H9 (cell line): ENCODE data around the gene ATAD3C. TPM values are rescaled to one million over a fixed set of nuclear protein-coding genes. Genes with fewer than 3 reads are reported as not detected.
"Not testable (repeated sequence)": the region's sequence is repeated elsewhere in the genome, so short reads cannot be mapped to it uniquely, and the experiment has no call there.

Experiments used
- DNase-seq: peaks from one replicate; pipeline ENCODE4 v3.0.0-alpha.2; 2017
- H2AFZ ChIP-seq: one replicate; pipeline ENCODE4 v1.6.1; 2013; ENCODE audit warnings: mild to moderate bottlenecking, low read length, control low read depth, moderate library complexity
- H2AK5ac ChIP-seq: 2 replicates; pipeline ENCODE4 v1.6.1; 2013; ENCODE audit warnings: low read length, control low read depth, mixed read lengths; ENCODE audit not compliant: insufficient read length
- H2BK120ac ChIP-seq: one replicate; pipeline ENCODE4 v1.6.1; 2013; ENCODE audit warnings: low read depth, mild to moderate bottlenecking, low read length, control low read depth, inconsistent platforms; ENCODE audit not compliant: poor library complexity, severe bottlenecking
- H2BK12ac ChIP-seq: 2 replicates; pipeline ENCODE4 v1.6.1; 2013; ENCODE audit warnings: low read length, control low read depth, mixed read lengths, low read depth; ENCODE audit not compliant: insufficient read length
- H2BK15ac ChIP-seq: 2 replicates; pipeline ENCODE4 v1.6.1; 2013; ENCODE audit warnings: low read depth, low read length, control low read depth
- H2BK20ac ChIP-seq: one replicate; pipeline ENCODE4 v1.6.1; 2013; ENCODE audit warnings: low read depth, mild to moderate bottlenecking, low read length, control low read depth, inconsistent platforms; ENCODE audit not compliant: poor library complexity, severe bottlenecking
- H2BK5ac ChIP-seq: 2 replicates; pipeline ENCODE4 v1.6.1; 2013; ENCODE audit warnings: low read length, control low read depth, mixed read lengths; ENCODE audit not compliant: insufficient read length
- H3K14ac ChIP-seq: 2 replicates; pipeline ENCODE4 v1.6.1; 2013; ENCODE audit warnings: low read length, control low read depth; ENCODE audit not compliant: insufficient read depth
- H3K18ac ChIP-seq: 2 replicates; pipeline ENCODE4 v1.6.1; 2013; ENCODE audit warnings: low read depth, mild to moderate bottlenecking, mixed read lengths, low read length, control low read depth; ENCODE audit not compliant: insufficient read length
- H3K23ac ChIP-seq: 2 replicates; pipeline ENCODE4 v1.6.1; 2013; ENCODE audit warnings: low read length, control low read depth, mixed read lengths, low read depth; ENCODE audit not compliant: insufficient read length
- H3K23me2 ChIP-seq: 2 replicates; pipeline ENCODE4 v1.6.1; 2013; ENCODE audit warnings: low read depth, mild to moderate bottlenecking, mixed read lengths, low read length, control low read depth; ENCODE audit not compliant: insufficient read length, poor library complexity, severe bottlenecking
- H3K27ac ChIP-seq: 2 replicates; pipeline ENCODE4 v1.5.1; 2013; ENCODE audit warnings: low read length, control low read depth, mixed read lengths, low read depth; ENCODE audit not compliant: insufficient read length
- H3K27me3 ChIP-seq: 2 replicates; pipeline ENCODE4 v1.6.1; 2013; ENCODE audit warnings: low read length, control low read depth, inconsistent platforms; ENCODE audit not compliant: insufficient read depth
- H3K4ac ChIP-seq: 2 replicates; pipeline ENCODE4 v1.6.1; 2013; ENCODE audit warnings: low read depth, mild to moderate bottlenecking, control low read depth, inconsistent platforms, low read length, moderate library complexity
- H3K4me1 ChIP-seq: 2 replicates; pipeline ENCODE4 v1.6.1; 2013; ENCODE audit warnings: low read length, control low read depth, inconsistent platforms; ENCODE audit not compliant: insufficient read depth
- H3K4me2 ChIP-seq: 2 replicates; pipeline ENCODE4 v1.6.1; 2013; ENCODE audit warnings: low read length, control low read depth, mixed read lengths; ENCODE audit not compliant: insufficient read length, insufficient read depth
- H3K56ac ChIP-seq: 2 replicates; pipeline ENCODE4 v1.6.1; 2013; ENCODE audit warnings: low read depth, mild to moderate bottlenecking, mixed read lengths, low read length, control low read depth; ENCODE audit not compliant: insufficient read length
- H3K79me1 ChIP-seq: 2 replicates; pipeline ENCODE4 v1.6.1; 2013; ENCODE audit warnings: low read depth, mild to moderate bottlenecking, moderate library complexity, low read length, control low read depth, inconsistent platforms; ENCODE audit not compliant: insufficient read depth, poor library complexity, severe bottlenecking
- H3K79me2 ChIP-seq: 2 replicates; pipeline ENCODE4 v1.6.1; 2013; ENCODE audit warnings: low read length, control low read depth, inconsistent platforms; ENCODE audit not compliant: insufficient read depth
- H3K9ac ChIP-seq: 2 replicates; pipeline ENCODE4 v1.6.1; 2013; ENCODE audit warnings: low read length, control low read depth, mixed read lengths; ENCODE audit not compliant: insufficient read length; ENCODE audit errors: extremely low read depth
- H3K9me3 ChIP-seq: one replicate; pipeline ENCODE4 v1.6.1; 2013; ENCODE audit warnings: low read depth, low read length, inconsistent platforms; ENCODE audit not compliant: control insufficient read depth
- H3T11ph ChIP-seq: one replicate; pipeline ENCODE4 v1.6.1; 2013; ENCODE audit warnings: mild to moderate bottlenecking, low read length, control low read depth, inconsistent platforms
- H4K20me1 ChIP-seq: one replicate; pipeline ENCODE4 v1.6.1; 2013; ENCODE audit not compliant: control insufficient read depth, insufficient read length, insufficient read depth
- H4K5ac ChIP-seq: 2 replicates; pipeline ENCODE4 v1.6.1; 2013; ENCODE audit warnings: low read depth, mild to moderate bottlenecking, mixed read lengths, low read length, control low read depth; ENCODE audit not compliant: insufficient read length
- H4K8ac ChIP-seq: replicated peaks from 2 replicates; pipeline ENCODE4 v1.6.1; 2013; ENCODE audit warnings: low read length, control low read depth, mixed read lengths, low read depth; ENCODE audit not compliant: insufficient read length
- H4K91ac ChIP-seq: 2 replicates; pipeline ENCODE4 v1.6.1; 2013; ENCODE audit warnings: low read depth, mild to moderate bottlenecking, moderate library complexity, mixed read lengths, low read length, control low read depth; ENCODE audit not compliant: insufficient read length
- H3K27ac Mint-ChIP-seq, 3 experiments: 2 replicates in 2 of 3; 3 replicates in 1 of 3; pipeline ENCODE4 v1.8.0; 2020 to 2021; ENCODE audit warnings: mixed read lengths in 3 of 3, mild to moderate bottlenecking in 1 of 3, moderate library complexity in 1 of 3
- H3K27me3 Mint-ChIP-seq: 2 replicates; pipeline ENCODE4 v1.8.0; 2021; ENCODE audit warnings: low read depth, mild to moderate bottlenecking, moderate library complexity, mixed read lengths
- H3K36me3 Mint-ChIP-seq, 3 experiments: 2 replicates in 2 of 3; 3 replicates in 1 of 3; pipeline ENCODE4 v1.8.0; 2020 to 2021; ENCODE audit warnings: low read depth in 3 of 3, mixed read lengths in 3 of 3; ENCODE audit not compliant: insufficient read depth in 1 of 3
- H3K4me1 Mint-ChIP-seq, 2 experiments: 2 replicates each; pipeline ENCODE4 v1.8.0; 2020; ENCODE audit warnings: mixed read lengths in 2 of 2
- H3K4me3 Mint-ChIP-seq, 2 experiments: 2 replicates in 1 of 2; 3 replicates in 1 of 2; pipeline ENCODE4 v1.8.0; 2020 to 2021; ENCODE audit warnings: mild to moderate bottlenecking in 2 of 2, mixed read lengths in 2 of 2, moderate library complexity in 1 of 2
- H3K9me3 Mint-ChIP-seq, 2 experiments: 2 replicates in 1 of 2; 3 replicates in 1 of 2; pipeline ENCODE4 v1.8.0; 2020; ENCODE audit warnings: mild to moderate bottlenecking in 2 of 2, mixed read lengths in 2 of 2, moderate library complexity in 1 of 2
- CTCF ChIP-seq: fragments of 200-600 bp; sonication (generic); conservative IDR thresholded peaks from 3 replicates; pipeline ENCODE4 v1.8.0; 2021; ENCODE audit warnings: antibody characterized with exemption, mild to moderate bottlenecking
- WGBS: extraction: QIAGEN DNeasy Blood & Tissue Kit; methylation state at CpG from one replicate; pipeline ENCODE4 v1.1.7; 2013; ENCODE audit warnings: missing lambda C conversion rate, low lambda C conversion rate, mixed read lengths; ENCODE audit not compliant: insufficient read length; ENCODE audit errors: extremely low coverage; 5-methylcytosine and 5-hydroxymethylcytosine counted together
- total RNA-seq: library from RNA; stranded (reverse); gene quantifications from 2 replicates; pipeline ENCODE4 v1.2.1, GENCODE V29; 2021

The ATAD3C gene
- total RNA-seq, 1 experiment from 2014 or later: 7.7 TPM

GRCh38 chr1:1455366-1455884 is 5.9 kb downstream of the ATAD3C start:
- Mint-ChIP-seq H3K4me3 (no peak overlapping the region), H3K36me3 (no peaks in the 10 kb centered on the region), H3K4me1 (no peaks in the 10 kb centered on the region), H3K27ac (no peak overlapping the region), H3K27me3 (no peaks in the 10 kb centered on the region), H3K9me3 (no peaks in the 10 kb centered on the region)
- H3K4me1 ChIP-seq: no peaks in the 10 kb centered on the region
- no peak overlapping the region for H3K4me2 ChIP-seq
- H2BK20ac ChIP-seq: no peak overlapping the region
- H2BK120ac ChIP-seq: no peak overlapping the region
- no peak overlapping the region for H3K4ac ChIP-seq
- H4K91ac ChIP-seq: no peak overlapping the region
- H3K9me3 ChIP-seq: no peaks in the 10 kb centered on the region
- no peak overlapping the region for H2AK5ac ChIP-seq
- H4K5ac ChIP-seq: no peak overlapping the region
- no peak overlapping the region for H3K18ac ChIP-seq
- no peak overlapping the region for H2BK12ac ChIP-seq
- no peak overlapping the region for H3K56ac ChIP-seq
- no peak overlapping the region for H3K14ac ChIP-seq
- no peak overlapping the region for H4K8ac ChIP-seq
- WGBS: no CpG with 5 or more reads among the region's 30 CpGs
- no peak overlapping the region for H3K9ac ChIP-seq
- H2BK5ac ChIP-seq: no peak overlapping the region
- no peaks in the 10 kb centered on the region for H3K27me3 ChIP-seq
- no peaks in the 10 kb centered on the region for H4K20me1 ChIP-seq
- H3K79me2 ChIP-seq: no peaks in the 10 kb centered on the region
- TF ChIP-seq CTCF: no peak
- H3K27ac ChIP-seq: no peak overlapping the region
- no peak overlapping the region for H2AFZ ChIP-seq
- H3K23ac ChIP-seq: no peak overlapping the region
- no peak overlapping the region for H3T11ph ChIP-seq
- H2BK15ac ChIP-seq: no peak overlapping the region
- H3K23me2 ChIP-seq: no peaks in the 10 kb centered on the region
- no peaks in the 10 kb centered on the region for H3K79me1 ChIP-seq
- DNase-seq: no peak

DNA sequence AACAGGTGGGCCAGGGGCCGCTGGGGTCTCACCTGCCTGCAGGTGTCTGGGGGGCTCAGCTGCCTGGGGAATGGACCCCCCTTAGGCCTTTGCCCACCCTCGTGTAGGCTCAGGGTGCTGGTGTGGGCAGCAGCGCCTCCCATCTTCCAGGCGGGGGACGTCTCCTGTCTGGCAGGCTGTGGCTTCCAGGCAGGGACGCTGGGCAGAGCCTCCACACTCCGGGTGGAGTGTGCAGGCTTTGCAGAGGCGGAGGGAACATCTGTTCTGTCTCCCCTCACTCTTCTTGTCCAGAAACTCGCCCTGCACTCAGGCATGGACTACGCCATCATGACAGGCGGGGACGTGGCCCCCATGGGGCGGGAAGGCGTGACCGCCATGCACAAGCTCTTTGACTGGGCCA is 6.4 kb downstream of the ATAD3C start:
- H3K27ac ChIP-seq, H3K27me3 Mint-ChIP-seq, H2BK120ac ChIP-seq, DNase-seq, H3K23ac ChIP-seq, H4K91ac ChIP-seq, H3K79me1 ChIP-seq, H2BK12ac ChIP-seq, H3T11ph ChIP-seq, H3K4me1 ChIP-seq, H3K27me3 ChIP-seq, H3K14ac ChIP-seq, H2BK15ac ChIP-seq, H3K56ac ChIP-seq, H3K4ac ChIP-seq, H3K23me2 ChIP-seq, H2BK20ac ChIP-seq, H3K4me1 Mint-ChIP-seq, H3K4me2 ChIP-seq, H3K9me3 Mint-ChIP-seq, H2AFZ ChIP-seq, H2AK5ac ChIP-seq, H3K9me3 ChIP-seq, H3K36me3 Mint-ChIP-seq, H3K18ac ChIP-seq, H3K79me2 ChIP-seq, H3K27ac Mint-ChIP-seq, H4K20me1 ChIP-seq, H3K4me3 Mint-ChIP-seq, H4K8ac ChIP-seq, H3K9ac ChIP-seq, H2BK5ac ChIP-seq, H4K5ac ChIP-seq: not testable (repeated sequence)
- no CpG with 5 or more reads among the region's 15 CpGs for WGBS
